Measurements from ENCODE around the gene ART5.

GRCh38 chr11:3658252-3658651 lies 16.5 kb upstream of the ART5 start:
- no peak for TF ChIP-seq CTCF (IDR thresholded peaks at IDR 0.05; ENCODE audit: poor library complexity)
- no peak for TF ChIP-seq EZH2 (IDR thresholded peaks at IDR 0.05; ENCODE audit: borderline replicate concordance)
